Mammary epithelial cell (primary cell): ENCODE data around the gene PRSS33.

Experiments used
- CTCF ChIP-seq, 2 donors: IDR thresholded peaks in 1 of 2; conservative IDR thresholded peaks in 1 of 2; 2 replicates each; pipeline ENCODE4 v1.5.1; 2011 to 2012; ENCODE audit warnings: inconsistent platforms in 2 of 2, low read length in 2 of 2, mild to moderate bottlenecking in 2 of 2, control low read depth in 1 of 2, low read depth in 1 of 2; ENCODE audit not compliant: insufficient read depth in 1 of 2; ENCODE audit errors: extremely low read depth in 1 of 2
- EZH2 ChIP-seq: IDR thresholded peaks from 2 replicates; pipeline ENCODE4 v1.6.1; 2012; ENCODE audit warnings: low read length, inconsistent platforms, borderline replicate concordance

- TF ChIP-seq CTCF (conservative IDR thresholded peaks at IDR 0.05 in 1 of 2, IDR thresholded peaks at IDR 0.05 in 1 of 2; ENCODE audit: extremely low read depth in 1 of 2, insufficient read depth in 1 of 2, low read depth in 1 of 2, low read length in 2 of 2) (no peak), EZH2 (no peak)
Observed at GRCh38 chr16:2777231-2777902, 10.0 kb downstream of the PRSS33 start, which contains the start of gene ELOB.
